ENCODE measurements around the gene GALK1. TPM values are rescaled to one million over a fixed set of nuclear protein-coding genes. Genes with fewer than 3 reads are reported as not detected.
A peak's percentile ranks its signal among the peaks of the same experiment; 100 is the strongest.

Gene GALK1
- total RNA-seq, 3 donors from 2014 or later = 7.1 to 18.2 (median 18.2) TPM

- intact Hi-C loops (cut with DNase I, micrococcal nuclease) = no loop called here
- Histone ChIP-seq H3K4me1 (ENCODE audit: low read depth) (no peaks in the 10 kb centered on the region), H3K4me3 (no peak overlapping the region), H3K36me3 (ENCODE audit: low read depth) (no peaks in the 10 kb centered on the region), H3K9me3 (no peaks in the 10 kb centered on the region)
- no peak for TF ChIP-seq CTCF (IDR thresholded peaks at IDR 0.05)
- ATAC-seq (no peak), DNase-seq (peak in 1 of 3 donors; percentile 23)
Observed at GRCh38 chr17:75742337-75742736, 22.7 kb downstream of the GALK1 start.

- ATAC-seq = no peak
- Histone ChIP-seq H3K9me3 (no peaks in the 10 kb centered on the region), H3K36me3 (ENCODE audit: low read depth) (no peaks in the 10 kb centered on the region), H3K4me3 (no peak overlapping the region), H3K4me1 (ENCODE audit: low read depth) (no peaks in the 10 kb centered on the region)
- intact Hi-C loops (cut with DNase I, micrococcal nuclease) = no loop called here
- no peak for TF ChIP-seq CTCF (IDR thresholded peaks at IDR 0.05)
- DNase-seq = no peak
Observed at GRCh38 chr17:75740631-75741077, 24.3 kb downstream of the GALK1 start.

- Histone ChIP-seq H3K9me3 (no peaks in the 10 kb centered on the region), H3K4me3 (no peak overlapping the region), H3K36me3 (ENCODE audit: low read depth) (no peaks in the 10 kb centered on the region), H3K4me1 (ENCODE audit: low read depth) (no peaks in the 10 kb centered on the region)
- TF ChIP-seq CTCF (IDR thresholded peaks at IDR 0.05) = no peak
- no peak for ATAC-seq
- intact Hi-C loops (cut with DNase I, micrococcal nuclease) = no loop called here
- DNase-seq = no peak
Observed at GRCh38 chr17:75740215-75740614, 24.8 kb downstream of the GALK1 start.

- intact Hi-C loops (cut with DNase I, micrococcal nuclease) = no loop called here
- H3K9me3 ChIP-seq = no peaks in the 10 kb centered on the region
- no peak for TF ChIP-seq CTCF (IDR thresholded peaks at IDR 0.05)
- ATAC-seq (no peak), DNase-seq (no peak)
- H3K4me3 ChIP-seq = no peak overlapping the region
- no peaks in the 10 kb centered on the region for H3K36me3 ChIP-seq (ENCODE audit: low read depth)
- no peaks in the 10 kb centered on the region for H3K4me1 ChIP-seq (ENCODE audit: low read depth)
Observed at GRCh38 chr17:75739801-75740200, 25.2 kb downstream of the GALK1 start.

- no peak for TF ChIP-seq CTCF (IDR thresholded peaks at IDR 0.05)
- DNase-seq (no peak), ATAC-seq (no peak)
- H3K36me3 ChIP-seq (ENCODE audit: low read depth) = no peaks in the 10 kb centered on the region
- no peaks in the 10 kb centered on the region for H3K9me3 ChIP-seq
- no peak overlapping the region for H3K4me3 ChIP-seq
- H3K4me1 ChIP-seq (ENCODE audit: low read depth) = no peaks in the 10 kb centered on the region
- intact Hi-C loops (cut with DNase I, micrococcal nuclease) = no loop called here
Observed at GRCh38 chr17:75739174-75739573, 25.8 kb downstream of the GALK1 start.

- no peaks in the 10 kb centered on the region for H3K36me3 ChIP-seq (ENCODE audit: low read depth)
- TF ChIP-seq CTCF (IDR thresholded peaks at IDR 0.05) = no peak
- no peaks in the 10 kb centered on the region for H3K4me1 ChIP-seq (ENCODE audit: low read depth)
- intact Hi-C loops (cut with DNase I, micrococcal nuclease) = no loop called here
- ATAC-seq (peak; percentile 12), DNase-seq (peak in 1 of 3 donors; percentile 64)
- H3K9me3 ChIP-seq = no peaks in the 10 kb centered on the region
- no peak overlapping the region for H3K4me3 ChIP-seq
Observed at GRCh38 chr17:75738218-75738802, 26.7 kb downstream of the GALK1 start.
